GM12878 (cell line): ENCODE measurements around the gene ZNF641. TPM values are rescaled to one million over a fixed set of nuclear protein-coding genes. Genes with fewer than 3 reads are reported as not detected.

Experiments
- ATAC-seq: fragments of 200-7000 bp; cut with Tn5 transposase; 3 replicates; pipeline ENCODE4 v1.9.1; 2020; ENCODE audit warnings: mild to moderate bottlenecking, moderate library complexity
- BruUV-seq: library from RNA; stranded (reverse); fragments of 400-500 nt; replicated peaks from 2 replicates; lab custom pipeline; 2021; lab: Mats Ljungman, UMichigan
- CTCF ChIA-PET: fragments of 300-600 bp; sonication (Branson Sonifier 250); formaldehyde crosslinking; extraction: SDS; loops from one replicate; lab custom pipeline; 2021; ENCODE audit warnings: inconsistent platforms; lab: Yijun Ruan, JAX
- POLR2A ChIA-PET: fragments of 350-600 bp; formaldehyde crosslinking; extraction: SDS; loops from one replicate; lab custom pipeline; 2021; ENCODE audit warnings: inconsistent platforms; lab: Charles Lee
- RAD21 ChIA-PET: fragments of 300-600 bp; sonication (Branson Sonifier 250); formaldehyde crosslinking; loops from one replicate; lab custom pipeline; 2023; ENCODE audit warnings: antibody characterized with exemption; ENCODE audit not compliant: unreplicated experiment; lab: Charles Lee
- SMC1A ChIA-PET: fragments of 300-600 bp; sonication (Branson Sonifier 250); formaldehyde crosslinking; loops from one replicate; lab custom pipeline; 2023; ENCODE audit not compliant: unreplicated experiment, uncharacterized antibody; lab: Charles Lee
- DNase-seq: peaks from one replicate; pipeline ENCODE4 v3.0.0-alpha.2; 2011; ENCODE audit warnings: low read depth, low spot score
- FAIRE-seq: peaks from 3 replicates; lab custom pipeline; 2011; peaks lifted over from hg19 to GRCh38; lab: Jason Lieb, UNC
- H2AFZ ChIP-seq: 2 replicates; pipeline ENCODE4 v1.6.0; 2011; ENCODE audit warnings: low read depth, low read length, control low read depth; ENCODE audit not compliant: control insufficient read depth
- H3K27ac ChIP-seq: 2 replicates; pipeline ENCODE4 v1.5.1; 2011; ENCODE audit warnings: control low read depth; ENCODE audit not compliant: control insufficient read depth, insufficient read depth
- H3K27me3 ChIP-seq, 2 experiments: replicated peaks in 1 of 2; 2 replicates each; pipeline versions ENCODE4 v1.6.0 to v1.6.1; 2011; ENCODE audit warnings: low read length in 1 of 2; ENCODE audit not compliant: control insufficient read depth in 2 of 2, insufficient read depth in 2 of 2
- H3K36me3 ChIP-seq, 2 experiments: 2 replicates each; pipeline ENCODE4 v1.5.1; 2011; ENCODE audit warnings: low read length in 1 of 2; ENCODE audit not compliant: control insufficient read depth in 2 of 2, insufficient read depth in 2 of 2
- H3K4me1 ChIP-seq: 2 replicates; pipeline ENCODE4 v1.6.1; 2011; ENCODE audit warnings: mild to moderate bottlenecking, low read length, moderate library complexity, mixed read lengths; ENCODE audit not compliant: control insufficient read depth, insufficient read depth
- H3K4me2 ChIP-seq: 2 replicates; pipeline ENCODE4 v1.6.0; 2011; ENCODE audit warnings: control low read depth; ENCODE audit not compliant: control insufficient read depth, insufficient read depth
- H3K4me3 ChIP-seq: fragments of 200-600 bp; sonication (generic); 2 replicates; pipeline ENCODE4 v1.5.1; 2016
- H3K79me2 ChIP-seq: 2 replicates; pipeline ENCODE4 v1.6.0; 2011; ENCODE audit warnings: low read length; ENCODE audit not compliant: control insufficient read depth, insufficient read depth
- H3K9ac ChIP-seq: 2 replicates; pipeline ENCODE4 v1.8.0; 2011; ENCODE audit warnings: low read length, control low read depth, mixed read lengths; ENCODE audit not compliant: control insufficient read depth, insufficient read depth
- H3K9me3 ChIP-seq: replicated peaks from 3 replicates; pipeline ENCODE4 v1.5.1; 2011; ENCODE audit warnings: mild to moderate bottlenecking, low read length; ENCODE audit not compliant: control insufficient read depth, insufficient read depth
- H4K20me1 ChIP-seq: 2 replicates; pipeline ENCODE4 v1.6.0; 2011; ENCODE audit not compliant: control insufficient read depth, insufficient read depth
- E2F8 ChIP-seq: fragments of 450-650 bp; IDR thresholded peaks from 2 replicates; pipeline ENCODE4 v1.6.1; 2018; ENCODE audit warnings: mild to moderate bottlenecking, low read depth, moderate library complexity; ENCODE audit not compliant: partially characterized antibody
- MXI1 ChIP-seq: fragments of 150-350 bp; IDR thresholded peaks from 2 replicates; pipeline ENCODE4 v1.6.1; 2011; ENCODE audit warnings: low read depth, mild to moderate bottlenecking, inconsistent platforms, low read length, improper control_type of control experiment
- RAD21 ChIP-seq: IDR thresholded peaks from 2 replicates; pipeline ENCODE4 v1.6.1; 2011; ENCODE audit warnings: mild to moderate bottlenecking, low read depth, low read length, moderate library complexity; ENCODE audit not compliant: insufficient read depth
- RFX5 ChIP-seq: IDR thresholded peaks from 2 replicates; pipeline ENCODE4 v1.6.1; 2011; ENCODE audit warnings: low read depth, low read length, improper control_type of control experiment
- SMARCA5 ChIP-seq: fragments of 450-650 bp; IDR thresholded peaks from 2 replicates; pipeline ENCODE4 v1.6.1; 2017; ENCODE audit warnings: mild to moderate bottlenecking
- SPI1 ChIP-seq: IDR thresholded peaks from 2 replicates; pipeline ENCODE4 v1.6.1; 2011; ENCODE audit warnings: low read depth, mild to moderate bottlenecking, low read length, moderate library complexity, borderline replicate concordance; ENCODE audit not compliant: insufficient read depth
- YY1 ChIP-seq: IDR thresholded peaks from 2 replicates; pipeline ENCODE4 v1.6.1; 2011; ENCODE audit warnings: low read depth, mild to moderate bottlenecking, low read length
- ZBTB40 ChIP-seq: fragments of 450-650 bp; IDR thresholded peaks from 2 replicates; pipeline ENCODE4 v1.6.1; 2016; ENCODE audit warnings: mild to moderate bottlenecking, moderate library complexity, borderline replicate concordance
- WGBS: methylation state at CpG from one replicate; pipeline ENCODE4 v1.1.6; 2016; ENCODE audit warnings: low lambda C conversion rate; ENCODE audit not compliant: insufficient replicate concordance, insufficient coverage; ENCODE audit errors: missing lambda C conversion rate; 5-methylcytosine and 5-hydroxymethylcytosine counted together
- in situ Hi-C: fragments of 300-500 bp; cut with MboI; formaldehyde crosslinking; loops from 9 replicates; pipeline ENCODE4 v1.14.3; 2018; ENCODE audit warnings: mixed read lengths
- intact Hi-C: fragments of 100-400 bp; cut with micrococcal nuclease; formaldehyde crosslinking; loops from one replicate; pipeline ENCODE4 v1.14.2; 2022; ENCODE audit not compliant: unreplicated experiment
- polyA plus RNA-seq, 11 experiments: library from polyadenylated mRNA; depleted of rRNA in 4 of 11; unstranded in 6 of 11; stranded (reverse) in 5 of 11; fragments of >200 nt; fragmentation: Nextera tagmentation in 4 of 11; fragmentation: Illumina TruSeq in 1 of 11; extraction: Ambion mirVana in 4 of 11; extraction: Trizol in 1 of 11; gene quantifications; 1 replicate in 1 of 11; 2 replicates in 10 of 11; pipeline versions ENCODE4 v1.2.1 to v1.2.3, GENCODE V29; 2011 to 2016; ENCODE audit warnings: inconsistent platforms in 2 of 11, missing spikeins in 2 of 11, low read depth in 1 of 11
- total RNA-seq, 4 experiments: library from RNA; depleted of rRNA in 3 of 4; stranded (reverse); fragments of >200 nt in 3 of 4; fragmentation: Illumina TruSeq in 1 of 4; extraction: Trizol in 1 of 4; gene quantifications; 2 replicates each; pipeline versions ENCODE4 v1.2.1 to v1.2.3, GENCODE V29; 2013 to 2021

Gene ZNF641
- total and polyA plus RNA-seq, 10 of the 15 experiments (the other 5 are each of a cell fraction or from before 2014, with no cell fraction given) = 1.1 to 10.3 (median 6.3) TPM

GRCh38 chr12:48388460-48388859 lies 37.7 kb upstream of the ZNF641 start:
- in situ Hi-C loops = no loop called here

More at GRCh38 chr12:48388460-48388859, 37.7 kb upstream of the ZNF641 start:
- intact Hi-C loops = no loop called here
- Histone ChIP-seq H3K4me1 (no peaks in the 10 kb centered on the region), H3K9ac (no peak overlapping the region), H3K36me3 (no peaks in the 10 kb centered on the region), H2AFZ (no peak overlapping the region), H3K4me3 (no peak overlapping the region), H3K4me2 (no peak overlapping the region), H3K27ac (no peak overlapping the region), H4K20me1 (no peaks in the 10 kb centered on the region), H3K79me2 (no peaks in the 10 kb centered on the region), H3K27me3 (no peaks in the 10 kb centered on the region), H3K9me3 (no peaks in the 10 kb centered on the region)
- ChIA-PET POLR2A (no interaction called here), SMC1A (no interaction called here), RAD21 (no interaction called here), CTCF (no interaction called here)
- DNase-seq (no peak), FAIRE-seq (no peak), ATAC-seq (no peak)
- 100% methylated on average over 1 of the region's 1 CpG for WGBS
- TF ChIP-seq E2F8 (no peak), RAD21 (no peak), ZBTB40 (no peak), SPI1 (no peak), YY1 (no peak), RFX5 (no peak), SMARCA5 (no peak), MXI1 (no peak)
- no TSS peak for BruUV-seq
